K562 (cell line): ENCODE measurements around the gene CACNA1S. TPM values are rescaled to one million over a fixed set of nuclear protein-coding genes. Genes with fewer than 3 reads are reported as not detected.

Experiments
- ATAC-seq: fragments of 200-7000 bp; cut with Tn5 transposase; 3 replicates; pipeline ENCODE4 v1.9.1; 2020; ENCODE audit warnings: moderate library complexity
- BruUV-seq: library from RNA; stranded (reverse); fragments of 400-500 nt; replicated peaks from 2 replicates; lab custom pipeline; 2021; lab: Mats Ljungman, UMichigan
- CTCF ChIA-PET: fragments of 300-600 bp; formaldehyde crosslinking; extraction: SDS; loops from one replicate; lab custom pipeline; 2021; ENCODE audit warnings: low intra/inter-chr PET ratio; lab: Yijun Ruan, JAX
- POLR2A ChIA-PET: fragments of 300-600, 350-650 bp; sonication (Branson Sonifier 250); formaldehyde crosslinking; extraction: SDS; loops from one replicate; lab custom pipeline; 2021; ENCODE audit warnings: antibody characterized with exemption, inconsistent platforms; lab: Yijun Ruan, JAX
- DNase-seq, 4 experiments: peaks; one replicate each; pipeline versions ENCODE4 v3.0.0 to v3.0.0-alpha.2; 2011 to 2018; ENCODE audit warnings: low spot score in 3 of 4, mixed read lengths in 3 of 4; ENCODE audit errors: extremely low read depth in 1 of 4
- FAIRE-seq: peaks from 2 replicates; lab custom pipeline; 2011; peaks lifted over from hg19 to GRCh38; lab: Jason Lieb, UNC
- H2AFZ ChIP-seq: 2 replicates; pipeline ENCODE4 v1.6.0; 2011; ENCODE audit warnings: low read depth, low read length, control low read depth, inconsistent platforms
- H3K27ac ChIP-seq: fragments of 200-600 bp; 3 replicates; pipeline ENCODE4 v1.8.0; 2011; ENCODE audit warnings: low read depth, mild to moderate bottlenecking, control low read depth, inconsistent platforms, low read length, moderate library complexity, mixed read lengths; ENCODE audit errors: extremely low read depth
- H3K27me3 ChIP-seq, 2 experiments: fragments of 300-600 bp in 1 of 2; 2 replicates in 1 of 2; 3 replicates in 1 of 2; pipeline versions ENCODE4 v1.6.0 to v1.8.0; 2011; ENCODE audit warnings: inconsistent platforms in 2 of 2, low read length in 2 of 2, mild to moderate bottlenecking in 1 of 2, mixed read lengths in 1 of 2, moderate library complexity in 1 of 2; ENCODE audit not compliant: control insufficient read depth in 2 of 2, insufficient read depth in 2 of 2
- H3K36me3 ChIP-seq: fragments of 300-600 bp; 3 replicates; pipeline ENCODE4 v1.8.0; 2011; ENCODE audit warnings: mild to moderate bottlenecking, low read length, inconsistent platforms; ENCODE audit not compliant: control insufficient read depth, insufficient read depth
- H3K4me1 ChIP-seq, 2 experiments: fragments of 200-600 bp in 1 of 2; replicated peaks in 1 of 2; 2 replicates in 1 of 2; 3 replicates in 1 of 2; pipeline versions ENCODE4 v1.5.1 to v1.8.0; 2011; ENCODE audit warnings: inconsistent platforms in 2 of 2, low read length in 2 of 2, mild to moderate bottlenecking in 1 of 2, mixed read lengths in 1 of 2, moderate library complexity in 1 of 2; ENCODE audit not compliant: control insufficient read depth in 2 of 2, insufficient read depth in 2 of 2
- H3K4me2 ChIP-seq: 2 replicates; pipeline ENCODE4 v1.6.1; 2011; ENCODE audit warnings: low read length, control low read depth, inconsistent platforms, mixed read lengths; ENCODE audit not compliant: insufficient read depth
- H3K4me3 ChIP-seq: fragments of 200-600 bp; sonication (generic), shearing (Covaris generic); 2 replicates; pipeline ENCODE4 v1.5.1; 2016; ENCODE audit warnings: control low read depth, inconsistent platforms
- H3K79me2 ChIP-seq: fragments of 200-600 bp; 3 replicates; pipeline ENCODE4 v1.8.0; 2011; ENCODE audit warnings: low read length, inconsistent platforms; ENCODE audit not compliant: control insufficient read depth, insufficient read depth
- H3K9ac ChIP-seq, 2 experiments: 2 replicates each; pipeline versions ENCODE4 v1.6.0 to v1.6.1; 2011; ENCODE audit warnings: low read depth in 2 of 2, low read length in 2 of 2, control low read depth in 1 of 2, inconsistent platforms in 1 of 2, mild to moderate bottlenecking in 1 of 2, mixed read lengths in 1 of 2; ENCODE audit not compliant: insufficient read depth in 1 of 2
- H3K9me1 ChIP-seq: one replicate; pipeline ENCODE4 v1.6.0; 2011; ENCODE audit warnings: inconsistent platforms, mild to moderate bottlenecking, low read length, moderate library complexity; ENCODE audit not compliant: control insufficient read depth, insufficient read depth
- H3K9me3 ChIP-seq: replicated peaks from 2 replicates; pipeline ENCODE4 v1.5.1; 2011; ENCODE audit warnings: low read depth, low read length, inconsistent platforms; ENCODE audit not compliant: control insufficient read depth, insufficient read depth
- H4K20me1 ChIP-seq: replicated peaks from 2 replicates; pipeline ENCODE4 v1.6.1; 2011; ENCODE audit warnings: low read length, inconsistent platforms, mixed read lengths; ENCODE audit not compliant: control insufficient read depth, insufficient read depth
- DEAF1 ChIP-seq: fragments of 450-650 bp; formaldehyde crosslinking; IDR thresholded peaks from 2 replicates; pipeline ENCODE4 v1.4.0; 2020; ENCODE audit warnings: mild to moderate bottlenecking, moderate library complexity
- FOXK2 ChIP-seq, 2 experiments: fragments of 450-650 bp; IDR thresholded peaks in 1 of 2; conservative IDR thresholded peaks in 1 of 2; 2 replicates each; pipeline ENCODE4 v1.6.1; 2016; ENCODE audit warnings: low read depth in 2 of 2, mild to moderate bottlenecking in 1 of 2
- MNT ChIP-seq, 2 experiments: fragments of 450-650 bp; conservative IDR thresholded peaks; 2 replicates each; pipeline ENCODE4 v1.6.1; 2017; ENCODE audit warnings: mild to moderate bottlenecking in 2 of 2, moderate library complexity in 2 of 2
- REST ChIP-seq, 2 experiments: fragments of 450-650 bp; formaldehyde crosslinking in 1 of 2; IDR thresholded peaks; 2 replicates each; pipeline versions ENCODE4 v1.4.0 to v1.6.1; 2014 to 2020; ENCODE audit warnings: mild to moderate bottlenecking in 2 of 2, borderline replicate concordance in 1 of 2, low read depth in 1 of 2
- TEAD2 ChIP-seq: fragments of 450-650 bp; IDR thresholded peaks from 2 replicates; pipeline ENCODE4 v1.6.1; 2016; ENCODE audit warnings: missing genetic modification characterization, control low read depth, missing compliant biosample characterization
- ZNF584 ChIP-seq: fragments of 200-800 bp; sonication (Bioruptor generic); IDR thresholded peaks from 2 replicates; pipeline ENCODE4 v1.6.1; 2016; ENCODE audit warnings: low read depth, mild to moderate bottlenecking, missing genetic modification characterization, missing compliant biosample characterization
- WGBS: fragments of 100-300 bp; shearing (Covaris generic); methylation state at CpG from one replicate; pipeline ENCODE4 v1.1.6; 2016; ENCODE audit warnings: low coverage, mixed read lengths; ENCODE audit not compliant: insufficient coverage; ENCODE audit errors: missing lambda C conversion rate; 5-methylcytosine and 5-hydroxymethylcytosine counted together
- in situ Hi-C: fragments of 300-500 bp; cut with MboI; formaldehyde crosslinking; loops from 4 replicates; pipeline ENCODE4 v1.15.0; 2018; ENCODE audit warnings: inconsistent platforms, mixed read lengths
- intact Hi-C: fragments of 100-400 bp; cut with micrococcal nuclease; formaldehyde crosslinking; loops from 2 replicates; pipeline ENCODE4 v1.14.2; 2022
- polyA plus RNA-seq, 8 experiments: library from polyadenylated mRNA; depleted of rRNA in 4 of 8; stranded (reverse) in 5 of 8; unstranded in 3 of 8; fragments of >200 nt; fragmentation: Nextera tagmentation in 2 of 8; fragmentation: Illumina TruSeq in 1 of 8; extraction: Ambion mirVana in 2 of 8; extraction: Trizol in 1 of 8; gene quantifications; 2 replicates each; pipeline versions ENCODE4 v1.2.1 to v1.2.3, GENCODE V29; 2011 to 2014; ENCODE audit warnings: inconsistent platforms in 1 of 8, missing spikeins in 1 of 8
- total RNA-seq, 7 experiments: library from RNA; depleted of rRNA in 6 of 7; stranded (reverse); fragments of >200 nt in 6 of 7; fragmentation: Illumina TruSeq in 2 of 7; extraction: Trizol in 2 of 7; gene quantifications; 2 replicates each; pipeline versions ENCODE4 v1.2.1 to v1.2.3, GENCODE V29; 2011 to 2021; ENCODE audit warnings: low replicate concordance in 1 of 7

CACNA1S gene
- total and polyA plus RNA-seq, 9 of the 15 experiments (the other 6 are each of a cell fraction or from before 2014, with no cell fraction given) = not detected

DNA sequence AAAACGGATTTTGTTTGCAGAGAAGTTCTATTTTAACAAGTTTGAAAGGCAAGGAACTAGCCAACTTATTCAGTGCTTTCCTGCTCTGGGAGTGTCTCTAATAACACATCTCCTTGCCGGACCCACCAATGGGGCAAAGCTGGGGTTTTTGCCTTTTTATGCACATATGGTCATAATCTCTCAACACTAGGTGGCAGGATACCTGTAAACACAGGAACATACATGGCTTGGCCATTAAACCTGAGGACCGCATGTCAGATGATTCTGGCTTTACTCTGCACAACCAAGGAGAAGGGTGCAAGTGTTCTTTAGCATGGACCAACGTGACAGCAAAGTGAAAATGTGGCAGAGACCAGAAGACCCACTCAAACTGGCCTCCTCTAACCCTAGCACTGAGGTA, 37.2 kb upstream of the CACNA1S start:
- FAIRE-seq = peak; percentile 94
- Histone ChIP-seq H3K9me3 (no peaks in the 10 kb centered on the region), H3K27ac (no peak overlapping the region), H3K4me3 (no peak overlapping the region), H3K4me2 (no peak overlapping the region), H4K20me1 (peaks cover 6% of the 10 kb centered on the region; the same call in 1 of the 2 replicates), H3K4me1 (peaks cover 8 to 16% of the 10 kb centered on the region in 2 experiments; a peak in 4 of 5 replicates), H3K27me3 (no peaks in the 10 kb centered on the region), H3K9ac (no peak overlapping the region), H3K9me1 (no peaks in the 10 kb centered on the region), H3K36me3 (peaks cover 84% of the 10 kb centered on the region), H2AFZ (no peak overlapping the region), H3K79me2 (peaks cover 12% of the 10 kb centered on the region; the same call in 2 of the 3 replicates)
- WGBS = 29% methylated on average over 4 of the region's 4 CpGs
- ATAC-seq = peak; percentile 68
- DNase-seq = peak; percentile 66 to 72 (median 70)
- ChIA-PET CTCF (interaction anchor here (0.5 to 3.3 kb wide), 4 partner anchors 20 to 250 kb away, joined by 3 to 23 read pairs (median 13); partner anchors contain the start of gene LAD1), POLR2A (interaction anchor here (0.6 to 2.4 kb wide), 4 partner anchors 10 to 385 kb away, joined by 3 to 8 read pairs (median 3); no protein-coding TSS in a partner anchor)
- intact Hi-C loops = loop anchor here (1.0 kb wide), 2 partner anchors 36 to 74 kb away; no protein-coding TSS in a partner anchor
- BruUV-seq = no TSS peak
- in situ Hi-C loops = loop anchor here (5.0 kb wide), 1 partner anchor 68 kb away; no protein-coding TSS in a partner anchor
- TF ChIP-seq FOXK2 (conservative IDR thresholded peaks at IDR 0.05 in 1 of 2, IDR thresholded peaks at IDR 0.05 in 1 of 2; ENCODE audit: low read depth in 2 of 2) (peak; percentile 40 to 47; a peak in 1 of 4 replicates), ZNF584 (CRISPR knock-in tag) (no peak), MNT (conservative IDR thresholded peaks at IDR 0.05) (peak; percentile 29 to 43; a peak in 1 of 4 replicates), TEAD2 (tag) (no peak), REST (IDR thresholded peaks at IDR 0.05; ENCODE audit: borderline replicate concordance) (peak; percentile 78), REST (CRISPR knock-in tag; IDR thresholded peaks at IDR 0.05; ENCODE audit: low read depth) (no peak), DEAF1 (peak; percentile 56; the same call in 1 of the 2 replicates)
